ENCODE results near the gene KDM4C.
"Not testable (repeated sequence)": the region's sequence is repeated elsewhere in the genome, so short reads cannot be mapped to it uniquely, and the experiment has no call there.

The KDM4C gene

DNA sequence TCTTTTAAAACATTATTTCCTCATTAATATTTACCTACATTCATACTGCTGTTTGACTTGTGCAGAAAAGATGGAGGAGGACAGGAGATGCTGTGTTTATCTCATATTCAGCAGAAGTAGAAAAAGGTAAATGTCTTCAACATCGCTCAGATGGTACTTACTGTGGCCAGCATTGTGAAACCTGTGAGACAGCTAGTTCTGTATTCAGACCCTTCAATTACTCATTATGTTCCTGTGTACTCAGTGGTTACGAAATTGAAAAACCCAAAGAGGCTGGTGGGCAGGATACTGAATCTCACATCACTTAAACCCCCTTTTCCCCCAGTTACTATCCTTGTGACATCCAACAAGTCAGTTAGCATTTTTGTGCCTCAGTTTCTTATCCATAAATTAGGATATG is 216.0 kb downstream of the KDM4C start:
- no peak for DNase-seq (ENCODE audit: low read depth in 2 of 2)

DNA sequence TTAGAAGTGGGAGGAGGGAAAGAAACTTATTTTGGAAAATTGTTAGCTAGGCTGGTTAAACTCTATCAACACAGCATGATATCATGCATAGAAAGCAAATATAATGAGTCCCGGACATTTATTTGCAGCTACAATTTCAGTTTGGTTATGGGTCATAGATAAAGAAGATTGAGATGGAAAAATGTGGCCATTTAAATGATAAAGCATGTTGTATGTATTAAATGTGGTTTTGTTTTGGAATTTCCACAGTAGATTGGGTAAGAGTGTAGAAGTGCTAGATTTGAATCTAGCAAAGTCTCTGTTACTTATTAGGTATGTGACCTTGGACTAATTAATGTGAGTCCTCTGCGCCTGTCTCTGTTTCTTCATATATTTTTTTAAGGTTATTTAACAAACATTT is 217.4 kb downstream of the KDM4C start:
- no peak for DNase-seq (ENCODE audit: low read depth in 2 of 2)

DNA sequence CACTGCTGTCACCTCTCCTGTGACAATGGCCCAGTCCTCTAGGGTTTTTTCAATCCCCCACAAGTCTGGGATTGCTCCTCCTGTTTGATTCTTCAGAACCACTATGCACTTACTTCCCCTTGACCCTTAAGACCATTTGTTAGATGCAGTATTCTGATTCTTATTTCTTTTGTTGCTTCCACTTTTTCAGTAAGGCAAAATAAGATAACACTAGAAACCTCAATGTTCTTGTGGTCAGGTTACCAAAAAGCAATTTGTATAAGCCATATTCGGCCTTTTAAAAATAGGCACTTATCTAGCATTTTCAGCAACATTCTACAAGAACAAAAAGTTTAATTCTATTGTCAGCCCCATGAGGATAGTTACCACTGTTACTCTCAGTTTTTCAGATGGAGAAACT is 220.0 kb downstream of the KDM4C start:
- DNase-seq (ENCODE audit: low read depth in 2 of 2), result no peak

DNA sequence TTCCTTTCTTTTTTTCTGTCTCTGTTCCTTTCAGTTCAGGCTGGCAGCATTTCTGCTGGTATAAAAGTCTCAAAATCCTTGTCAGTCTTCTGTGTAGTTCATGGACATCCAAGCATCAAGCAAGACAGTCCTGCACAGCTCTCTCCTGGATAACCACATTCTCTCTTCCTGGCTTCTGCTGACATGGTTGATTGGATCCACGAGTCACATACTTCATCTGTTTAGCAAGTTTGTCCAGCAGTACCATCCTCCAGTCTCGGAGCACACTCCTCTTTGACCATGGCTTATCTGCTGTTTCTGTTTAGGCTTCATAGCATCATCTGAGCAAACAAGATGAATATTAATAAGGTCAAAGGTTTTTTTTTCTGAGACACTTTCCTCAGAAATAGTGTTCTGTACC is 220.8 kb downstream of the KDM4C start:
- no peak for DNase-seq (ENCODE audit: low read depth in 2 of 2)

DNA sequence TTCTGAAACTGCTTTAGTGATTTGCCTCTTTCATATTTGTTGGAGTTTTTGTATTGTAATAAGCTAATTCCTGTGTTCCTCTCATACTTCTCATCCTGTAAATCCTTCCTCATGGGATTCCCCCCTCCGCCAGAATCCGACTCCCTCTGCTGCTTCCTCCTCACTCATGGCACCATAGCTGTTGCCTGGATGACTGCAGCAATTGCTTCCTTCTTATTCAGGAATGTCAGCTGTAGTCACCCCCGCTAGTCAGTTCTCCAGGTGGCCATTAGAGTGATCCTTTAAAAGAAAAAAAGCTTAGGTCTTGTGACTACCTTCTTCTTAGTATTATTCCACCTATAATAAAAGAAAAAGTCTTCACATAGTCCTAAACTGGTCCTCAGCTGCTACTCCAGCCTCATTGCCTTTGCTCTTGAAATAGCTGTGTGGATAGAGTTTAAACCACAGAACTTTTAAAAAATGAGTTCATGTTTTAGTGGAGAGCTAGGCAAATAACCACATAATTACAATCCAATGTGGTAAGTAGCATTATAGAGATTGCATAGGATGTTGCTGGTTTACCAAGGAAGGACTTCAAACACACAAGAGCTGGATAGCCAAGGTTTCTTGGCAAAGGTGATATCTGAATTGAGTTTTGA is 227.3 kb downstream of the KDM4C start:
- DNase-seq (ENCODE audit: low read depth in 2 of 2), result no peak

DNA sequence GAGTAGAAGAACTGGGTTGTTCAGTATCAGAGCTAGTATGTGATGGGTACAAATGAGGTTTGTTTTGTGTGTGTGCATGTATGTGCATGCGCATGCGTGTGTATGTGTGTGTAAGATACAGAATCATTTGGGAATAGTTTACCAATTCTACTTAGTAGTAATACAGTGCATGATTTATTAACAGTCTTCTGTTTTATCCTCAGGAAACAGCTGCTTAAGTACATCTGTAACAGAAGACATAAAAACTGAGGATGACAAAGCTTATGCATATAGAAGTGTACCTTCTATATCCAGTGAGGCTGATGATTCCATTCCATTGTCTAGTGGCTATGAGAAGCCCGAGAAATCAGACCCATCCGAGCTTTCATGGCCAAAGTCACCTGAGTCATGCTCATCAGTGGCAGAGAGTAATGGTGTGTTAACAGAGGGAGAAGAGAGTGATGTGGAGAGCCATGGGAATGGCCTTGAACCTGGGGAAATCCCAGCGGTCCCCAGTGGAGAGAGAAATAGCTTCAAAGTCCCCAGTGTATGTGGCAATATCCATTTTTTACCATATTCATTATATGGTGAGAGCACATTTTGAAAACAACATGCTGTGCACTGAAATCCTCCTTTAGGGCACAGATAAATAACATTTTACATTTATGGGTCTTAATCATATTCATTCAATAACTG is 228.5 kb downstream of the KDM4C start:
- DNase-seq (ENCODE audit: low read depth in 2 of 2), result no peak

DNA sequence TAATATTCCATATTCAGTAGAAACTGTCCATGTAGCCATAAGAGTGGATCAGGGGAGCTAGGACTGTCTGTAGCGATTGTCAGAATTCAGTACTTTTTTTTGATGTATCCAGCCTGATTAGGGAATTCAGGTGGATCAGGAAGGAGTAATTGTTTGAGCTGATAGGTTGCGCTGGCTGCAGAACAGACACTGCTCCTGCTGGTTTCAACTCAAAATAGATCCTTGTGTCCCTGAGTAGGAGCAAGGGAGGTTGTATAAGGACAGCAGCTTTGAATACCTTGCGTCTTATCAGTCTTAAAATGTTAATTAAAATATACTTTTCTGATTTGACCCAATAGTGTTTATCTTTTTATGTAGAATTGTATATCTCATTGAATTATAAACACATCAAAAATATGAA is 229.6 kb downstream of the KDM4C start:
- DNase-seq (ENCODE audit: low read depth in 2 of 2), result no peak

DNA sequence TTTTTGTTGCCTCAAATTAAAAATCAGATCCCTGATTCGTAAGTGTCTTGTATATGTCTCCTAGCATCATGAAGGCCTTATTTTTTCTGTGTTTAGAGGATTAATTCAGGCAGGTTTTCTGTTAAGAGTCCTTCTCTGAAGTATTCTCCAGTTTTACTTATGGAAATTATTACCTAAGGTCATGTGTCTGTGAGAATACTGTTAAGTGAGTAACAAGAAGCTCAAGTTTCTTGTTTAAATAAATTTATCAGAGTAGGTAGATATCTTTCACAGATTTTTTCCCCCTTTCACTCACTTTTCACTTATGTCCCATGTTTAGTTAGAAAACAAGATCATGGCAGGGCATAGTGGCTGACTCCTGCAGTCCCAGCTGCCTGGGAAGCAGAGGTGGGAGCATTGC is 233.6 kb downstream of the KDM4C start:
- DNase-seq (ENCODE audit: low read depth in 2 of 2), result no peak

DNA sequence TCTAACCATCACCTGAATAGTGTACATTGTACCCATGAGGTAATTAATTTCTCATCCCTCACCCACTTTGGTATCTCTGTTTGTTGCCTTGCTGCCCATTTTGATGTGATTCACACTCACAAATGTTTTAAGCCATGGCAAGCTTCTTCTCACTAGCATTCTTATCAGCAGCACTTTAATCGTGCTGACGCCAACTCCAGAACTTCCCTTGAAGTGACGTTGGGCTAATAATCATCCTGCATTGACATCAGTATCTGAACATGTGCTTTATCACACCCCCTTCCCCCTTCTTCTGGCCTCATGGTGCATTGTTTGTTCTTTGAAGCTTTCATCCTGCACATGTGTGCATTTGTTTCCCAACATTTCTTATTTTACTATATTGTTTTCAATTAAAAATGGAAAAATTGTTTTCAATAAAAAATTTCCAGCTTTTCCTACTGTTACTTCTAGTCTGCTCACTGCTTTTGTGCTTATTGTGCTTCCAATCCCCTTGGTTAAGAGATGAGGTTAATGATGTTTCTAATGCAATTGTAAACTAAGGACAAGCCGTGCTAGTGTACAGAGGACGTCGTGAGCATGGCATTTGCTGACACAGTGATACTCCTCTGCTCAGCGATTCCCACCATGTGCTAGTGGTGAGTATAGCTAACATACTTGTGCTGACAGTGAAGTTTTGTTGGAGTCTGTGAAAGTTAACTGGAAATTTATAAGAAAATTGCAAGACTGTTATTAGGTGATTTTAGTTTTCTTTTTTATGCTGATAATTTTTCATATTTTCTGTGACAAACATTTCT is 238.5 kb downstream of the KDM4C start:
- no peak for DNase-seq (ENCODE audit: low read depth in 2 of 2)

DNA sequence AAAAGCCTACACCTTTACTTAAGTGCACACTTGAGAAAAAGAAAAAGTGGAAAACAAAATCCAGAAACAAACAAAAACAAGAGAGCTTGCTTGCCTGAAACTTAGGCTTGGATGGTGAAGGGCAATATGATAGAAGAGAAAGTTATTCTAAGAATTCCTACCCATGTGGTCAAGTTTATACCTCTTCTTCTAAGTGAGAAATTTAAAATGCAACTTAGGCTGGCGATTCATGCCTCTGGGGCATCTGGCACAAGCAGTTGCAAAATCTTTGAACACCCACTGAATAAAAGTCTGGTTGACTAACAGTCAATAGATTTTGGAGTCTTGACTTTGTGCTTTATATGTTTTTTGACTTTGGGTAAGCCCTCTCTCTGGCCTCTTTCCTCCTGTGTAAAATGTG is 239.6 kb downstream of the KDM4C start:
- DNase-seq (ENCODE audit: low read depth in 2 of 2), result no peak

DNA sequence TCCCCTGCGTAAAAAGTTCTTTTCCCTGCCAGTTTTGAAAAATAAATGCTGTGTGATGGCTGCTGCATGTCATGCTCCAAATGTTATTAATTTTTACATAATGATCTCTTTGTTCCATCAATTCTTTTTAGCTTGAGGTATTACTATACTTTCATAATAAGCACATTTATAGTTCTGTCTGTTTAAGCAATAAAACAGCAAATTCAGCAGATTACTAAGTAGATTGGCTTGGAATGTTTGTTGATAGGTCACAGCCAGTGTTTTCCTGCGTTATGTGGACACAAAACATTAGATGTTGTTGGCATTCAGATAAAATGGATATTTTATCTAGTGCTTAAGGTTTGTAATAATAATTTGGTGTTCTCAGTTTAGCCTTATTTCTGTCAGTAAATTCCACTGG is 242.0 kb downstream of the KDM4C start:
- no peak for DNase-seq (ENCODE audit: low read depth in 2 of 2)

DNA sequence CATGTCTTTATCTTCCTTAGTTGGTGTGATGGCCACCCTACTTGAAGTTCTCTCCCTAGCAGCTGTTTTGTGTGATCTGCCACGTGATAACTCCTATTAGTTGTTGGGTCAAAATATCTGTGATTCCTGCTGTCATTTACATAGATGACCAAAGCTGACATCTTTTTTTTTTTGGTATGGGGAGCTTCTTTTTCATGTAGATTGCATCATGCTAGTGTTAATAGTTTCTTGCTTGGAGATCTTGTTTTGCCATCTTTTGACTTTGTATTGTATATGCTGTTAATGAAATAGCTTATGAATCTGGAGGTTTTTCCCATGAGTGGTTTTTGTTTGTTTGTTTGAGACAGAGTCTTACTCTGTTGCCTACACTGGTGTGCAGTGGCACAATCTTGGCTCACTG is 243.8 kb downstream of the KDM4C start:
- no peak for DNase-seq (ENCODE audit: low read depth in 2 of 2)

DNA sequence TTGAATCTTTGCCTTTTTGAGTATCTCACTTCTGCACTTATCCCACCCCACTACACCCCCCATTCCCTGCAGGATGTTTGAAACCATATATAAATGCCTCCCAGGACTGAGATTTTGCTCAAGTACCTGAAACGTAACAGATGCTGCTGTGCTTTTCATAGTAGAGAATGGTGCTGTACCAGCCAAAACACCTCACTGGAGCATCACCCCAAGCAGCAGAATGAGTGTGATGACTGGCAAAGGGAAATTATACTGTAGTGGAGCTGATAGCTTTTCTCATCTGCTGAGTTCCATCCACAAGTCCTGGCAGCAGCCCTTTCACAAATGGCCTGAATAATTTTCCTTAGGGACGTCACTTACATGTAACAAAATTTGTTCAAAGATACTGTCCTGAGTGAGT is 246.1 kb downstream of the KDM4C start:
- DNase-seq (ENCODE audit: low read depth in 2 of 2), result no peak

DNA sequence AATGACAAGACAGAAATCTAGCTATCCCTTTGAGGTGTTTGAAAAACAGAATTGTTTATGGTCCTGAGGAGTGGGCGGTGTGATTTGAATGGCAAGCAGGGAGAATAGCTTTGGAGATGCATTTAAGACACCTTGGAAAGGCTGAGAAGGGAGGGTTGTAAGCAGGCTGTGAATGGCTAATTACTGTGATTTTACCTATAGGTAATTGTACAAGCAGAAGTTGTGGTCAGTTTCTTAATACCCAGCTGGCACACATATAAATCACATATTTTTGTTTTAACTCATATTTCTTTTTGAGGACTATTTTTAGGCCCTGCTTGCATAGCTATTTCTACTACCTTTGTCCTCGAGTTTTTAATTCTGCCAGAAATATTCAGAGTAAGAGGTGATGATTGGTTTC is 248.6 kb downstream of the KDM4C start:
- no peak for DNase-seq (ENCODE audit: low read depth in 2 of 2)

DNA sequence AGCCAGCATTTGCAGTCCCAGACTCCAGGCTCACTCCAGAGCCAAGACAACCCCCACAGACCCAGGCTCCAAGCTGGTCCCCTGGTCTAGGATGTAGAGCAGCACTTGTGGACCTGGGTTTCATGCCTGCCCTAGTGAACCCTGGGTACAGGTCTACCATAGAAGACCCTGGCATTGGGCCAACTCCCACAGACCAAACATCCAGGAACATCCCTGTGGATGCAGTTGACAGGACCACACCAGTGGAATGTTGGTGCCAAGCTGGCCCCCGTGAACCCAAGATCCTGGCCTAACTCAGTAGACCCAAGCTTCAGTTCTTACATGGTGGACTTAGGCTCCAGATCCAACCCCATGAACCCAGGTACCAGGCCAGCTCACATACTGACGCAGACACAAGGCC is 250.6 kb downstream of the KDM4C start:
- DNase-seq (ENCODE audit: low read depth in 2 of 2), result no peak

DNA sequence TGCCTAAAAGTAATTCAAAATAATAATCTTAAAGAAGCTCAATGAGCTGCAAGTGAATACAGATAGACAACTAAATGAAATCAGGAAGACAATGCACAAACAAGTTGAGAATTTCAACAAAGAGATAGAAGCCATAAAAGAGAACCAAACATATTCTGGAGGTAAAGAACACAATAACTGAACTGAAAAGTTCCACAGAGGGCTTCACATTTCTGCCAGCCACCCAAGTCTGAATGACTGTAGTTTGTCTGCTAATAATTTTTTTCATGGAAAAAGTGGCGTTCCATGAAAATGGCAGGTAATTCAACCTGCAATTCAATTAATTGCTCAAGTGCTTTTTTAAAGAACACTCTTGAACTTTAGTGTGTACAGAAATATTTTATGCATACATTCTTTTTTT is 251.3 kb downstream of the KDM4C start:
- no peak for DNase-seq (ENCODE audit: low read depth in 2 of 2)

DNA sequence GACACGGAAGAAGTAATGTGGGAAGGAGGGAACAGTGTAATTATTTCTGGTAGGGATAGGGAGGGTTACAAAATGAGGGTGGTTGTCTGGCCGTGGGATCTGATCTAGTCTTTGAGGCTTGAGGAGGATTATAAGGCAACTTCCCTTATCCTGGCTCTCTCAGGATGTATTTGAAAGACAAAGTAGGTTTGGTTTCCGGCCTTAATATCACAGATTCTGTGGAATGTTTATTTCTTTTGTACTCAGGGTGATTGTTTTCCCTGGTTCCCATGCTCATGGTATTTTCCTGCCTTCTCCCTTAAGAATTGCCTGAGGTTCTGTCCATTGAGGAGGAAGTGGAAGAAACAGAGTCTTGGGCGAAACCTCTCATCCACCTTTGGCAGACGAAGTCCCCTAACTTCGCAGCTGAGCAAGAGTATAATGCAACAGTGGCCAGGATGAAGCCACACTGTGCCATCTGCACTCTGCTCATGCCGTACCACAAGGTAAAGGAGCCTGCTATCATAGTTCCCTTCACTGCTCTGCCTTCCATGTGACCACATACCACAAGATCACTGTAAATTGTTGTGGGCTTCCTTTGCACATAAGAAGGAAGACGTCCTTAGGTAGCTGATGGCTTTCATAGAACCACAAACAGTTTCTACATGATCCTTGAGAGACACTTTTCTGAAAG is 253.8 kb downstream of the KDM4C start:
- DNase-seq (ENCODE audit: low read depth in 2 of 2), result no peak

DNA sequence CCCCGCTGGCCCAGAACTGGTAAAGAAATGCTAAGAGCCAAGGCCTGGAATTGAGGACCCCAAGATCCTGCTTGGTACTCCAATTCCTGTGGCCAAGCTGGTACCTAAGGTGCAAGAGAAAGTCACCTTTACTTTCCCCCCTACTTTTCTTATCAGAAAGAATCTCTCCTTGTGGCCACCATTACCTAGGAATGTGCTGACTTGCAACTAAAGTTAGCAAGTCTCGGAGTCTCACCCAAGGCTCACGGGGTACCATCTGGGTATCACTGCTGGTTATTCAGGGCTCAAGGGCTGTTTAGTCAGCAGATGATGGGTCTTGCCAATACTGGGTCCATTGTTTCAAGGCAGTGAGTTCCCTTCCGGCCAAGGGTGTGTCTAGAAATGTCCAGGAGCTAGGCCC is 270.2 kb downstream of the KDM4C start:
- DNase-seq (ENCODE audit: low read depth in 2 of 2), result no peak

DNA sequence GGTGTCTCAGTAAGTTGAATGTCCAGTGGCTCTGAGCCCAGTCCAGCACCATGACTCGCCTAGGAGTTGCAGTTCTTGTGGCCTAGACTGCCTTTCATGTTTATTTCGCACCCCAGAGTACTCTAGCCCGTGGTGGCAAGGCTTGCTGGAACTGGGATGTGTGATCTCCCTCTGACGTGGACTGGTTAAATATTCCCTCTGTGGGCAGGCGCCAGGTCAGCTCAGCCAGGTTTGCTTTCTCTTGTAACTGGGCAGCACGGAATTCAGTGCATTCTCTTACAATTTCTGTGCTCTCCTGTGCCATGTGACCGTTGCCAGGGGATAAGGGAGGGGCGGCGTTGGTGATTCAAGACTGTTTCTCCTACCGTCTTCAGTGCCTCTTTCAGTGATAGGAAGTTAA is 270.8 kb downstream of the KDM4C start:
- no peak for DNase-seq (ENCODE audit: low read depth in 2 of 2)

DNA sequence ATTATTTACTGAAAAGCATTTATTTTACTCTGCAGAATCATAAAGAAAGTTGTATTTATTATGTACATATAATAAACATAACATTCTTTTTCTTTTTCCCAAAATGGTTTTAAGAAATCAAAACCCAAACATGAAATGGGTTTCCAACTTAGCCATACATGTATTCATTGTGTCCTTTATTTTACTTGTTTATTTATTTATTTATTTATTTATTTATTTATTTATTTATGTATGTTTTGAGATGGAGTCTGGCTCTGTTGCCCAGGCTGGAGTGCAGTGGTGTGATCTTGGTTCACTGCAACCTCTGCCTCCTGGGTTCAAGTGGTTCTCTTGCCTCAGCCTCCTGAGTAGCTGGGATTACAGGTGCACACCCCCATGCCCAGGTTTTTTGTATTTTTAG is 273.2 kb downstream of the KDM4C start:
- DNase-seq (ENCODE audit: low read depth in 2 of 2), result not testable (repeated sequence)

DNA sequence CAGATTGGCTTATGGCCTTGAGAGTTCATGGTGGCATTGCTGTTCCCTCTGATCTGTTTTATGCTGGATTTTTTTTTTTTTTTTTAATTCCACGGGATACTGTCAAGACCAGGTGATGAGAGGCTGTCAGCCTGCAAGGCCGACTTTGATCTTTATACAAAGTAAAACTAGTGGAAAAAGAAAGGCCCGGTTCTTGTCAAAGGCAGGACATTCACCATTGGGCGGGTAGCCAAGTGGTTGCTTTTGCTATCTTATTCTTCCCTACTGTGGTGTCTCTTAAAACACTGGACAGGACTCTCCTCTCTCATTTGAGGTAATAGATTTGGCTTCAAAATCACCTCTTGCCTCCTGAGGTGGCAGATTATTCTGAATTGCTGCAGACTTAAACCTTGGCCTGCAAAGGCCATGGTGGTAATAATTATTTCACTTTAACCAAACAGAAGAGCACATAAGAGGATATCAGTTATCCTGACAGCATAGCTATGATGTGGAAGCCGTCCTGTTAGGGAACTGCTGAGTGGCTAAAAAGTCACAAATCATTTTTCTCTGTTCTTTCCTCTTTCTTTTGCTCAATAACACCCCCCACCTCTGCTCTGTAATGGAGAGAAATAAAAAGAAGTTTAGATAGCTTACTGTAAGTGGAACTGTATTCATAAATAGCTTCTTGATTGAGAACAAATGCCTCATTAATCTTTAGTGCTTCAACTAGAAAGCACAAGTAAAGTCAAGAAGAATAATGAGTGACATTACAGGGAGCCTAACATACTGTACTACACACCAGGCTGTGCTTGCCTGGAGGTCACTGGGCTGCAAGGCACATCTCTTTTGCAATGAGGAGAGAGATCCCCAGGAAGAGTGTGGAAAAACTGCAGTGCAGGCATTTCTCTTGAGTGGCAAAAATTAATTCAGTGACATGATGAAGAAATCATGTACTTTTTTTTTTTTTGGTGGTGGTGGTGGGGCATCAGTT is 275.6 kb downstream of the KDM4C start:
- no peak for DNase-seq (ENCODE audit: low read depth in 2 of 2)

Data from stimulated activated CD8-positive, alpha-beta memory T cell treated with anti-CD3 and anti-CD28 coated beads, Interleukin-2, amount 100 ng/mL, for 1 hour (primary cell).